ENCODE results near the gene STX11.

STX11 gene

GRCh38 chr6:144156338-144156737 lies 6.0 kb downstream of the STX11 start:
- intact Hi-C loops (cut with DNase I; ENCODE audit: low total_unique reads), result no loop called here
- no peak for DNase-seq
- H3K4me1 ChIP-seq, result peaks cover 0 to 19% (median 10%) of the 10 kb centered on the region in 4 donors
- no peak overlapping the region for H3K27ac ChIP-seq
- no peaks in the 10 kb centered on the region for H3K9me3 ChIP-seq
- TF ChIP-seq CTCF (IDR thresholded peaks at IDR 0.05), result no peak
- no peak overlapping the region for H3K4me3 ChIP-seq
- no peaks in the 10 kb centered on the region for H3K27me3 ChIP-seq
- H3K36me3 ChIP-seq, result no peaks in the 10 kb centered on the region

GRCh38 chr6:144156991-144157390 lies 6.7 kb downstream of the STX11 start:
- Histone ChIP-seq H3K9me3 (no peaks in the 10 kb centered on the region), H3K4me1 (peaks cover 0 to 13% (median 8%) of the 10 kb centered on the region in 4 donors), H3K27ac (no peak overlapping the region), H3K36me3 (no peaks in the 10 kb centered on the region), H3K27me3 (no peaks in the 10 kb centered on the region), H3K4me3 (no peak overlapping the region)
- no peak for TF ChIP-seq CTCF (IDR thresholded peaks at IDR 0.05)
- no peak for DNase-seq
- intact Hi-C loops (cut with DNase I; ENCODE audit: low total_unique reads), result no loop called here

GRCh38 chr6:144158133-144158532 lies 7.8 kb downstream of the STX11 start:
- TF ChIP-seq CTCF (IDR thresholded peaks at IDR 0.05), result no peak
- peak in 1 of 2 donors; percentile 42 for DNase-seq
- Histone ChIP-seq H3K4me1 (peaks cover 0 to 13% (median 8%) of the 10 kb centered on the region in 4 donors), H3K27ac (no peak overlapping the region), H3K27me3 (no peaks in the 10 kb centered on the region), H3K9me3 (no peaks in the 10 kb centered on the region), H3K36me3 (no peaks in the 10 kb centered on the region), H3K4me3 (no peak overlapping the region)
- intact Hi-C loops (cut with DNase I; ENCODE audit: low total_unique reads), result no loop called here

DNA sequence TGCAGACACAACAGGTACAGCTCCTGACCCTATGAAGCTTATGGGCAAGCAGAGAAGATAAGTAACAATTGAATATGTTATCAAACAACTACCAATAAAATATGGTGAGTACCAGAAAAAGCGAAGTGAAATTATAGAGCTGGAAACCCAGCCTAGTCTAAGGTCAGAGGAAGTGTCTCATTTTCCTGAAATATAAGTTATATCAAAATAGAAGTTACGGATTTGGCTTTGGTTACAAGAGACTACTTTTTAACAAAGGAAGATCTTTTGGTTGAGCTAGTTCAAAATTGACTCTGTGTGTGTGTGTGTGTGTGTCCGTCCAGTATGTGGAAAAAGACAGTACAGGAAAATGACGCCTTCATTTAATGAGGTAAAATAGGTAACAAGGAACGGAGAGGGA lies 8.9 kb downstream of the STX11 start:
- intact Hi-C loops (cut with DNase I; ENCODE audit: low total_unique reads), result no loop called here
- no peak overlapping the region for H3K4me3 ChIP-seq

GRCh38 chr6:144159742-144160141 lies 9.4 kb downstream of the STX11 start:
- H3K27ac ChIP-seq, result no peak overlapping the region
- intact Hi-C loops (cut with DNase I; ENCODE audit: low total_unique reads), result no loop called here
- H3K4me1 ChIP-seq, result peaks cover 0 to 13% (median 8%) of the 10 kb centered on the region in 4 donors
- no peaks in the 10 kb centered on the region for H3K9me3 ChIP-seq
- no peak overlapping the region for H3K4me3 ChIP-seq
- no peaks in the 10 kb centered on the region for H3K27me3 ChIP-seq
- no peaks in the 10 kb centered on the region for H3K36me3 ChIP-seq
- no peak for DNase-seq
- TF ChIP-seq CTCF (IDR thresholded peaks at IDR 0.05), result no peak

More for the DNA sequence above, 8.9 kb downstream of the STX11 start:
- Histone ChIP-seq H3K9me3 (no peaks in the 10 kb centered on the region), H3K36me3 (no peaks in the 10 kb centered on the region), H3K27me3 (no peaks in the 10 kb centered on the region), H3K27ac (no peak overlapping the region), H3K4me1 (peaks cover 0 to 13% (median 8%) of the 10 kb centered on the region in 4 donors)
- no peak for TF ChIP-seq CTCF (IDR thresholded peaks at IDR 0.05)
- no peak for DNase-seq

- Histone ChIP-seq H3K27ac (no peak overlapping the region), H3K4me1 (peaks cover 0 to 13% (median 8%) of the 10 kb centered on the region in 4 donors), H3K4me3 (no peak overlapping the region), H3K27me3 (no peaks in the 10 kb centered on the region), H3K9me3 (no peaks in the 10 kb centered on the region), H3K36me3 (no peaks in the 10 kb centered on the region)
- no peak for TF ChIP-seq CTCF (IDR thresholded peaks at IDR 0.05)
- intact Hi-C loops (cut with DNase I; ENCODE audit: low total_unique reads), result no loop called here
- no peak for DNase-seq
These were observed 10.2 kb downstream of the STX11 start for GRCh38 chr6:144160431-144161005.

Measured in tibial artery (tissue), 4 donors.